GM21717 (cell line): ENCODE data around the gene SLC8A3.
"Not testable (repeated sequence)": the region's sequence is repeated elsewhere in the genome, so short reads cannot be mapped to it uniquely, and the experiment has no call there.

Experiments
- ATAC-seq: cut with Tn5 transposase; IDR thresholded peaks from one replicate; pipeline ENCODE4 v1.9.1; 2021; ENCODE audit warnings: mild to moderate bottlenecking, moderate library complexity; ENCODE audit not compliant: unreplicated experiment

The SLC8A3 gene, protein sequence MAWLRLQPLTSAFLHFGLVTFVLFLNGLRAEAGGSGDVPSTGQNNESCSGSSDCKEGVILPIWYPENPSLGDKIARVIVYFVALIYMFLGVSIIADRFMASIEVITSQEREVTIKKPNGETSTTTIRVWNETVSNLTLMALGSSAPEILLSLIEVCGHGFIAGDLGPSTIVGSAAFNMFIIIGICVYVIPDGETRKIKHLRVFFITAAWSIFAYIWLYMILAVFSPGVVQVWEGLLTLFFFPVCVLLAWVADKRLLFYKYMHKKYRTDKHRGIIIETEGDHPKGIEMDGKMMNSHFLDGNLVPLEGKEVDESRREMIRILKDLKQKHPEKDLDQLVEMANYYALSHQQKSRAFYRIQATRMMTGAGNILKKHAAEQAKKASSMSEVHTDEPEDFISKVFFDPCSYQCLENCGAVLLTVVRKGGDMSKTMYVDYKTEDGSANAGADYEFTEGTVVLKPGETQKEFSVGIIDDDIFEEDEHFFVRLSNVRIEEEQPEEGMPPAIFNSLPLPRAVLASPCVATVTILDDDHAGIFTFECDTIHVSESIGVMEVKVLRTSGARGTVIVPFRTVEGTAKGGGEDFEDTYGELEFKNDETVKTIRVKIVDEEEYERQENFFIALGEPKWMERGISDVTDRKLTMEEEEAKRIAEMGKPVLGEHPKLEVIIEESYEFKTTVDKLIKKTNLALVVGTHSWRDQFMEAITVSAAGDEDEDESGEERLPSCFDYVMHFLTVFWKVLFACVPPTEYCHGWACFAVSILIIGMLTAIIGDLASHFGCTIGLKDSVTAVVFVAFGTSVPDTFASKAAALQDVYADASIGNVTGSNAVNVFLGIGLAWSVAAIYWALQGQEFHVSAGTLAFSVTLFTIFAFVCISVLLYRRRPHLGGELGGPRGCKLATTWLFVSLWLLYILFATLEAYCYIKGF

DNA sequence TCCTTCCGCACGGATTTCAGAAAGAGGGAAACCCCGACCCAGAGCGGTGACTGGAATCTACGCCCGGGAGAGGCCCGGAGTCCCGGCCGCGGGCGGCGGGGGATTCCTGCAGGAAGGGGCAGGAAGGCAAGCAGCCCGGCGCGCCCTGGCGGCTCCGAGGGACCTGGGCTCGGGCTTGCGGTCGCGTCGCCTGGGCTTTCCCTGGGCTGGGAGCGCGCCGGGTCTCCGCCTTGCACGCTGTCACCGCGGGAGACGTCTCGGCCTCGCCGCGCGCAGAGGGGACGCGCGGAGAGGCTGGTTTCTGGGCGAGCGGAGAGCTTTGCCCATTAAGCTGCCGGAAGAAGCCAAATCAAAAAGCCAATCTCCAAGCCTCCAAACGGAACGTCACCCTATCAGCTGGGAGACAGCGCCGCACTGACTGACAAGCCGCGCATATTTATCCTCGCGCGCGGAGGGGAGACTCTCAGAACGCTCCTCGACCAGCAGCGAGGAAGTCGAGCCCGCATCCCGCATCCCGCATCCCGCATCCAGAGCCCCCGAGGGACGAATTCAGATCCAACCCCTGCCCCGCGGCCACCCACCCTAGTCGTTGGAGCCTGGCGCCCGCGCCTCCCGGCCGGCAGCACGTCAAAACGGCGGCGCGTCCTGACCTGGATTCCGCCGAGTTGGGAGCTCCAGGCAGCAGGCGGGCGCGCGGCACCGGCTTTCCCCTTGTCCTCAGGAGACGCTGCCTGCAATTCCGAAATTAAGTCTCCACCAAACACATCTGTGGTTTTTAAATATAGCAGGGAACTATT lies at the start of gene SLC8A3:
TSS of gene SLC8A3 (minus strand) at position 293 of the 797 bp plus-strand sequence. CDS start 20,529 bp downstream, outside the sequence.
- peak; percentile 37 for ATAC-seq

DNA sequence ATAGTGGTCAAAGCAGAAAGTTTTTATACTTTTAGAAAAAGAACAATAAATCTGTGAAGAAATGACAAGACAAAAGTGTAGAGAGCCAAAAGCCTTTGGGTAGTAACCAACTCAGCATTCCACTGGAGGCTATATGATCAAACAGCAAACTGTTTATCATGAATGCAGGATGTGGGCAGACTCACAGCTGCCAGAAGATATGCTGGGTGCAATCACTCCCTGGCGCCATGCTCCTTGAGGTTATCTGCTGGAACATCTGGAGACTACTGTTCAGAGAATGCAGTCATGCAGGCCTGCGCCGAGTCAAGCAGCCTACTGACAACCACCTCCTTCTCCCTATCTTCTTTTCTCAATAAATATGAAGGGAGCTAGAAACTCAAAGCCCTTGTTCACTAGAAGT lies 49.0 kb upstream of the SLC8A3 start:
- no peak for ATAC-seq

DNA sequence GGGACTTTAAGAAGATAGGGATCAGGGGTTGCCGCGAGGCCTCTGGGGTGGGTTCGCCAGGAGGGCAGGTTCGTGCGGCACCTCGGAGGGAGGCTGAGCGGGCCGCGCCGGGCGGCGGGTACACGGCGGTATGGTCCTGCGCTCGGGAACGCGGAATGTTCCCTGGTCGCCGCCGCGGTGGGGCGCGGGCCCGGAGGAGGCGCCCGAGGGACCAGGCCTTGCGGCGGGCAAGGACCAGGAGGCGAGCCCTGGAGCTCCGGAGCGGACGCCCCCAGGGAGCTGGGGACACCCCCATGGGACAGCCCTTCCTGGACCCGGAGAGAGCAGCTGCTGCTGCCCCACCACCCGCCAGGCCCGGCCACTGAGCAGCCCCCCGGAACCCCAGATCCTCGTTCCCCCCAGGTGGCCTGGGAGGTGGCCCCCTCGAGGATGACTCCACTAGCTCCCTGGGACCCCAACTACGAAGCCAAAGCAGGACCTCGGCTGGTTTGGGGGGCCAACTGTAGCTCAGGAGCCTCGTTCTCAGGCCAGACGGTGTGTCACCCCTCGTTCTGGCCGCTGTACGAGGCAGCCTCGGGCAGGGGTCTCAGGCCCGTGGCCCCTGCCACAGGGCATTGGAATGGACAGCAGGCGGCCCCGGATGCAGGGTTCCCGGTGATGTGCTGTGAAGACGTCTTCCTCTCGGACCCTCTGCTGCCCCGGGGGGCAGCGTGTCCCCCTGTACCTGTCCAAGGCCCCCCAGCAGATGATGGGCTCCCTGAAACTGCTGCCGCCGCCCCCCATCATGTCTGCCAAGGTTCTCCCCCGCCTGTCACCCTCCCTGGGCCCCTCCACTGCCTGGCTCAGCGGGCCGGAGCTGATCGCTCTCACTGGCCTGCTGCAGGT lies 45.6 kb upstream of the SLC8A3 start:
- no peak for ATAC-seq

DNA sequence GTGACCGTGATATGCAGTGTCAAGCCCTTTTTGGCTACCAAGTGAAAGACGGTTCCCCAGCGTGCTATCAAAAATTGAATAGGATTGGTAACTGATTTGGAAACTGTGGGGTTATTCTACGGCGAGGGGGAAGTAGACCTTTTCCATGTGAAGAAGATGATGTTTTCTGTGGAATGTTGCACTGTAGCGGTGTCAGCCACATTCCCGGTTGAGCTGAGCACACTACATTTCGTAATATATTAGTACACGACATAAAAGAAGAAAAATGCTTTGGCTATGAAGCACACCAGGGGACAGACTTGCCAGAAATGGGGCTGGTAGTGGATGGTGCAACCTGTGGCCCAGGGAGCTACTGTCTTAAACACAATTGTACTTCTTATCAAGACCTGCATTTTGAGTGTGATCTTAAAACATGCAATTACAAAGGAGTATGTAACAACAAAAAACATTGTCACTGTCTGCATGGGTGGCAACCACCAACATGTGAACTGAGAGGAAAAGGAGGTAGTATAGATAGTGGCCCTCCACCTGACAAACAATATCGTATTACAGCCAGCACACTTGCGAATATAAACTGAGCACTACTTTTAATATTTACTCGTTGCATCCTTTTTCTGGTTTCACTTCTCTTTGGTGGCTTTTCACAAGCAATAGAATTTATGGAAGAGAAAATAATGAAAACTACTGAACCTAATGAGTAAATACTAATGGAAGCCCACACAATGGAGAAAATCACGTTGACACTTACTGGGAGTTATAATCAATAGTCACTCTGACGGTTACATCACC lies 43.2 kb upstream of the SLC8A3 start:
- not testable (repeated sequence) for ATAC-seq

DNA sequence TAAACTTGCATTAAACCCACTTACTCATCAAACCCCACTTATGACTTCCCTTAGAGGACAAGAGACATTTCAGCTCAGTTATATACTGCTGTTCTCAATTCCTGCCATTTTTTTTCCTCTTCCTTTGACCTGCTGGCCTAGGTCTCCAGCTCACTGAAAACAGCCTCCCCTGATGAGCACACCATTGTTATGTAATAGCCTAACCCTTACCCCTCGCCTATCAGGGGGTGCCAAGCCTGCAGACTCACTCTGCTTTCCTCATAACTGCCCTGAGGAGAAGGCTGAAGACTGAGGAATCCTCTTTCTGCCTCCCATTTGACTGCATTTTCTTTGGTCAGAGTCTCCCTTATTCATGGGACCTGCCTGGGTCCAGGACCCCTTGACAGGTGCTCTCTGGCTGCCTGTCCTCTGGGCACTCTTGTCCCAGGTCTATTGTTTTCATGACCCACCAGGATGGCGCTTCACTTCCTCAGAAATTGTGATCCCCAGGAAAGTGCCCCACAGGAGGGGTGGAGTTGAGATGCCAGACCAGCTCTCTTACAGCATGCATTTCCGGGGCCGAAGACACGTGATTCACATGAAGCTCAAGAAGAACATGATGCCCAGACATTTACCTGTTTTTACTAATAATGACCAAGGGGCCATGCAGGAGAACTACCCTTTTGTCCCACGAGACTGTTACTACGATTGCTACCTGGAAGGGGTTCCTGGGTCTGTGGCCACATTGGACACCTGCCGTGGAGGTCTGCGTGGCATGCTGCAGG lies 41.3 kb upstream of the SLC8A3 start:
- not testable (repeated sequence) for ATAC-seq

DNA sequence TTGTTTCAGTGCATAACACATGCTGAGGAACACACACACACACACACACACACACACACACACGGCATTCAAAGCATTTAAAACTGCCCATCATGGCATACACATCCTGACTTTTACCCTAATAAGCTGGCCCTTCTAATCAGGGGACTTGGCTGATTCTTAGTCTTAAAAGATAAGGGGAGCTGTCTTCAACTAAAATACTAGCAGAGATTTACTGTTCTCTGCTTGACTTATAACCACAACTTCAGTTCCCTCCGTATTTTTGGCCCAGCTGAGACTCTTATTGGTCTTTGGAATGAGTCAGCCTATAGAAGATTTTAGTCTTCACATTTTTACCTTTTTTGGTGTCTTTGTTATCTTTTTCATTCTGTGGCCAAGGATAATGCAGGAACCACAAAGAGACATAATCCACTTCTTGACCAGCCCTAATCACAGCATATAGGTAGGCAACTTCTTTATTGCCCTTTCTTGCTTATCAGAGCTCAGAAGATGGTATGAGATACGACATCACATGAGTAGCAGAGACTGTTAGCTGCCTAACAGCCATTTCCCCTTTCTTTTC lies 25.1 kb upstream of the SLC8A3 start:
- ATAC-seq = no peak

DNA sequence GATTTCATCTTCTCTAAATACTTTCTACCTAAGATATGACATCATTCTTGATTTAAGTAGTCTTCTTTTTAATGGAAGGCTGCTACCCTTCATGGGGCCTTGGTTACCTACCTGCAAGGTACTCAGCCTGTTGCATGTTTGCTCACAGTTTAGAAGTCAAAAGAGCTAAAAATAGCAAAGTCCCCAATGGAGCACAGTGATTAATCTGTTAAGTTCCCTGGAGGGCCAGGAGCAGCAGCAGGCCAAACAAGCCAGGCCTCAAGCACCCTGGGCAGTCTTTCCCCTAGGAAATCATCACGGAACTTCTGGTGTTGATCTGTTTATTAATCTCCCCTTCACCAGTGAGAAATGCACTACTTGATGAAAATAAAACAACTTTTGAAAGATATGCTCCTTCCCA lies 24.0 kb upstream of the SLC8A3 start:
- ATAC-seq = no peak

DNA sequence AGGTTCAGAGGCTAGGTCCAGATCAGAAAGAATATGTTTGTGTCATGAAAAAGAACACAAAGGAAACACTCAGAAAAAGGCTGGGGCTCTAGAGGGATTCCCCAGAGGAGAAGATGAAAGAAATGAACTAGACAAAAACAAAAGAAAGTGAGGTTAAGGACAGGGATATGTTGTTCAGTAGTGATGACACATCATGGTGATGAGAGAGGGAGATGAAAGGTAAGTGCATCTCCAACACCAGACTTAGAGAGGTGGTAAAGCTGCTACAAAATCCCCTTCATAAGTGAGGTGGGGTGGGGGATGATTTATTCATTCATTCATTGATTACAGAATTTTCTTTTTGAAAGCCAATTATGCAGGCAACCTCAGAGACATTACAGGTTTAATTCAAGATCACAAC lies 19.6 kb upstream of the SLC8A3 start:
- no peak for ATAC-seq

DNA sequence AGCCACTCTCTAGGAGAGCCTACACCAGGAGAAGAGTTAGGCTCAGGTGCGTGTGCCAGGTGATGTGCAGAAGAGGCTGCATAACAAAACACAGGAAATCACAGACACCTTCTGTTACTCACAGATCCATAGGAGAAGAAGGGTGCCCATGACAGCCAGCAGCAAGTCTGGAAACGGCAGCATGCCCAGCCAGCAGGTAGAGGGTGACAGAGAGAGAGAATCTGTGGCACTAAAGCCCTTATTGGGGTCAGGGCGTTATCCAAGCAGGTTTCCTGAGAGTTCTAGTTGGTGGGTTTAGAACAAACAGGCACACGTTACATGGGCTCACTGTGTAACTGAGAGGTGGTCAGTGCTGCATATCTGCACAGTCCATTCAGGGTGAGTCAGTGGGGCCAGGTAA lies 14.9 kb upstream of the SLC8A3 start:
- ATAC-seq = no peak

DNA sequence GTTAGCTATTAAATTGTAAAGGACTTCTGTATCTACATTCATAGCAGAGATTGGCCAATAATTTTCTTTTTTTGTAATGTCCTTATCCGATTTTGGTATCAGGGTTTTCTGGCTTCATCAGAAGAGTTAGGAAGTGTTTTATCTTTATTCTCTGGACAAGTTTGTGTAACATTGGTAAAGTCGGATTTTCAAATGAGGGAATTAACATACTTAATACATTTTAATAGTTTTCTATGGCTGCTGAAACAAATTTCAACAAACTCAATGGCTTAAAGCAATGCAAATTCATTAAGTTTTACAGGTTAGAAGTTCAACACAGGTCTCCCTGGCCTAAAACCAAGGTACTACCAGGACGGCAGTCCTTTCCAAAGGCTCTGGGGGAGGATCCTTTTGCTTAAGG lies 13.2 kb upstream of the SLC8A3 start:
- ATAC-seq = no peak

DNA sequence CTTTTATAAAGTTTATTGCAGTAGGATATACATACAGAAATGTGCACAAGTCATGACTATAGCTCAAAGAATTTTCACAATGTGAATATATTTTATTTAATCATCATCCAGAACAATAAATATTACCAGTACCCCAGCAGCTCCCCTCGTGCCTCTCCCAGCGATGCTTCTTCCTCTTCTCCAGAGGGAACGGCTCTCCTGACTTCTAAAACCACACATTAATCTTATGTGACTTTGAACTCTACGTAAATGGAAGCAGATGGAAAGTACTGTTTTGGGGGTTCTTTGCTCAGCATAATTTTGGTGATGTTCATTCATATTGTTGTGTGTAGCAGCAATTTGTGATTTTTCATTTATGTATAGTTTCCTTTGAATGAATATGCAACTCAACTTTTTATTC lies 4.6 kb upstream of the SLC8A3 start:
- no peak for ATAC-seq

DNA sequence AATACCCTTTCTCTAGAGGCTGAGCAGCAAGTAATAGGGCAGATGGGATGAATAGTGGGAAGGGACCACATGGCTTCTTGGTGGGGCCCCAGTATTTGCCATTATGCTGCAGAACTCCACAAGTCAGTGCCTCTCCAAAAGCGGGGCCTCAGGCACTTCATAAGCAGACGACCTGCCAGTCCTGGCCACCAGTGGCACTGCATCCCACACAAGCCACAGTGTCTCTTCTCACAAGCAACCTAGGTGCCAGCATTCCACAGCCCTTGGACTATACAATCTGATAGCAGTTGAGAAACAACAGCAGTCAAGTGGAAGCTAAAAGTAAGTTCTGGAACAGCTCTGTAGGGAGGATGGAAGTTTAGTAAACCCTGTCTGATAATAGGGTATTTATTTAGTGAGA lies 4.2 kb upstream of the SLC8A3 start:
- ATAC-seq = no peak

DNA sequence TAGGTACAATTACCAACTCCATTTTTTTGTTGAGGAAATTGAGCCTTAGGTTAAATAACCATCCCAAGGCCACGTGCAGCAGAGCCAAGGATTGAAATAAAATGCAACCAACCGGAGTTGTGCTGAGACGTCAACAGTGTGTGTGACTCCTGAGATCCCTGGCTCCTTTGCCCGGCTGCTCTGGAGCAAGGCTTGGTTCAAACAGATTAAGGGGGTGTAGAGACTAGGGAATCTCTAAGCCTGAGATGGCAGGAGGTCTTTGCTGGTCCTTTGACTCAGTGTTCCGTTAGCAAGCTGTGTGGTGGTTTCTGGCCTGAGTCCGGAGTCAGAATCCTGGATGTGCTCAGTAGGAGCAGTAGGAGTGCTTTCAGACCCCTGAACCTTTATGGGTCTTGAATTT lies 1.4 kb upstream of the SLC8A3 start:
- no peak for ATAC-seq

DNA sequence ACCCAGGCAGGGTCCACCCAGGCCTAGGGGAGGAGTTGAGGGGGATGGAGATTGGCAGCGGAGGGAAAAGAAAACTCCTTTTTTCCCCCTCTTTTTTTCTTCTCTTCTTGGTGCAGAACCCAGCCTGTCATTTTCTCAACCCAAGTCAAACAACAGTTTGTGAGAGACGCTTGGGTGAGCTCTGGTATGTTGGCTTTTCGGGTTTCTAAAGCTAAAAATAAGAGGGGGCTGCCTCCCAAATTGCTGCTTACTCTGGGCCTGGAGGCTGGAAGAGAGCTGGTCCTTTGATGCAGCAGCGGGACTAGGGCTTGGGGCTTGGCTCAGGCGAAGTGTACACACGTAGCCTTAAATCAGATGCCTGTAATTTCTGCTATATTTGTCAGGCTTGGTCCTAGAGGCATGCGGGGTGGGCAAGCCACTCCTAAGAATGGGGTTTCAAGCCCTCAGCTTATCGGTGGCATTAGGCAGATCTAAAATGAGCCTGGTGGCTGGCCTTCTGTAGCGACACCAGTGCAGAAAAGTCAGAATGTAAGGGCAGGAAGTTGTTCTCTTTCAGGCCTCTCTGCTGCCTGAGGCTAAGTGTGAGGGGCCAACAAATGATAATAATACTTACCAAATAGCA lies 816 bp upstream of the SLC8A3 start:
- no peak for ATAC-seq

DNA sequence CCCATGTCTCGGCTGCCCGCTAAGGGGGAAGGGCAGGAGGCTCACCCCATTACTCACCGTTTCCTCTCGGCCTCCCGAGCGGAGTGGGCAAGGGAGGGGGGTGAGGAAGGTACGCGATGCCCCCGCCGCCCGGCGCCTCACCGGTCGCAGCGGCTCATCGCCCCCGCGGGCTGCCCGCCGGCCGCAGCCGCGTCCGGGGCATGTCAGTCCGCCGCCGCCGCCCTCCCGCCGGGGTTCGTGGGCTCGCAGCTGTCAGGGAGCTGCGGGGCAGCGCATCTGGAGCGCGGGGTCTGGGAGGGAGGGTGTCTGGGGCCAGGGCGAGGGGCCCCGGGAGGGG lies 461 bp downstream of the SLC8A3 start:
- peak; percentile 27 for ATAC-seq

DNA sequence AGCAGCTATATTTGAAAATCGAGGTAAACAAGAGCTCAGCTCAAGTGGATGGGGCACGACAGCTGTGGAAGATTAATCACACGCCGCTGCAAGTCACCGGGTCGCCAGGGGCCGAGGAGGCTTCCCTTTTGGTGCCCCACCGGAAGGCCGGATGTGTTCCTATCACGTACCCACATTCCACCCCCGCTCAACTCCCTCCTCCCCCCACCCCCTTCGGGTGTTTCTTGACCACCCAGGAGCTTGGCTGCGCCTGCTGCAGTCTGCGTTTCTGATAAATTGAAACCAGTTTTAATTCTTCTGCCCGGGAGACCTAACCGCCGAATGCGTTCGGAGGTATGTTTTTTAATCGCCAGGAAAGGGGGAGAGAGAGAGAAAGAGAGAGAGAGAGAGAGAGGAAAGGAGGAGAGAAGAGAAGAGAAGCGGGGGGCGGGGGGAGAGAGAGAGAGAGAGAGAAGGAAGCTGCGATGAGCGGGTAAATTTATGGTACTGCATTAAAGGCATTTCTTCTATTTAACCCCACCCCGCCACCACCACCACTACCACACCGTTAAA lies 1.8 kb downstream of the SLC8A3 start:
- no peak for ATAC-seq

DNA sequence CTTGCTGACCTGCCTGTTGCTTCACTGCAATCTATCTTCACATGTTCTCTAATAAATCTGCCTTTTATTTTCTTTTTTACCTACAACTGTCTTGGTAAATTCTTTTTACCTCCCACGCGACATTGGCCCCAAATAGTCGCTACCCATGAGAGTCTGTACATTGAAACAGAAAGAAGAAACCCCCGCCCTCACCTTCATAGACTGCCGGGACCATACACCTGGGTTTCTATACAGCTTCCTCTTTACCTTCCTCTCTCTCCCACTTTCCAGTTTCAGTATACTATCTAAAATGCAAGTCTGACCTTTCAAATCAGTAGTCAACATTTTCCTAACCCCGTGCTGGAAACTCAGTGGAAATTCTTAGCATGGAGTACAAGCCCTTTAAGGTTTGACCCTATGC lies 4.8 kb downstream of the SLC8A3 start:
- ATAC-seq = no peak

DNA sequence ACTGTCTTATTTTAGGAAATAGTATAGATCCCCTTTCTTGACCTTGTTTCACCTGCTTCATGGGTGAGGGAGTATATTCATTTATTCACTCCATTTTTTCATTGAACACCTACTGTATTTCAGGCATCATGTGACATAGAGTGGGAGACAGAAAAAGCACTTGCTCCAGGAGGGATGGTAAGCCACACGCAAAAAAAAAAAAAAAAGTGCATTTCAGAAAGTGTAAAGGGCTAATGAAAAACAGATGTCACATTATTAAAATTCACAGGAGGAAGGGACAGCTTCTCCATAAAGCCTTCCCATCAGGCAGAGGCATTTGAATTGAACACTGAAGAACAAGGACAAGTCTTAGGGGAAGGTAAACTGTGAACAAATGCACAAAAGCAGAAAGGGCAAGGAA lies 7.5 kb downstream of the SLC8A3 start:
- no peak for ATAC-seq
